Glutamatergic neuron (in vitro differentiated cells): Measurements from ENCODE around the gene ARHGAP6. TPM values are rescaled to one million over a fixed set of nuclear protein-coding genes. Genes with fewer than 3 reads are reported as not detected.

Source experiments
- DNase-seq: peaks from one replicate; pipeline ENCODE4 v3.0.0; 2022
- H3K27ac Mint-ChIP-seq: one replicate; pipeline ENCODE4 v1.8.0; 2020; ENCODE audit warnings: mild to moderate bottlenecking, mixed read lengths, inconsistent platforms; ENCODE audit not compliant: unreplicated experiment
- H3K27me3 Mint-ChIP-seq: one replicate; pipeline ENCODE4 v1.8.0; 2020; ENCODE audit warnings: mild to moderate bottlenecking, moderate library complexity, mixed read lengths, inconsistent platforms; ENCODE audit not compliant: unreplicated experiment
- H3K36me3 Mint-ChIP-seq: one replicate; pipeline ENCODE4 v1.8.0; 2020; ENCODE audit warnings: mild to moderate bottlenecking, mixed read lengths, inconsistent platforms; ENCODE audit not compliant: unreplicated experiment
- H3K4me1 Mint-ChIP-seq: one replicate; pipeline ENCODE4 v1.8.0; 2020; ENCODE audit warnings: mild to moderate bottlenecking, low read depth, mixed read lengths, inconsistent platforms; ENCODE audit not compliant: unreplicated experiment
- H3K4me3 Mint-ChIP-seq: one replicate; pipeline ENCODE4 v1.8.0; 2020; ENCODE audit warnings: mild to moderate bottlenecking, mixed read lengths, inconsistent platforms; ENCODE audit not compliant: unreplicated experiment
- H3K9me3 Mint-ChIP-seq: one replicate; pipeline ENCODE4 v1.8.0; 2020; ENCODE audit warnings: mild to moderate bottlenecking, moderate library complexity, mixed read lengths, inconsistent platforms; ENCODE audit not compliant: unreplicated experiment
- total RNA-seq: library from RNA; stranded (reverse); fragmentation: NEBNext Ultra II Directional; extraction: Animal tissue kit (Norgen Biotek cat#: 25700); gene quantifications from one replicate; pipeline ENCODE4 v1.2.1, GENCODE V29; 2021; ENCODE audit not compliant: unreplicated experiment
- TF ChIP-seq, protein P1 (sequence below): fragments of 200-600 bp; sonication (generic); IDR thresholded peaks from one replicate; pipeline ENCODE4 v1.5.0; 2021; ENCODE audit not compliant: partially characterized antibody, unreplicated experiment

ARHGAP6 gene
- total RNA-seq, 1 donor from 2014 or later = 3.6 TPM

DNA sequence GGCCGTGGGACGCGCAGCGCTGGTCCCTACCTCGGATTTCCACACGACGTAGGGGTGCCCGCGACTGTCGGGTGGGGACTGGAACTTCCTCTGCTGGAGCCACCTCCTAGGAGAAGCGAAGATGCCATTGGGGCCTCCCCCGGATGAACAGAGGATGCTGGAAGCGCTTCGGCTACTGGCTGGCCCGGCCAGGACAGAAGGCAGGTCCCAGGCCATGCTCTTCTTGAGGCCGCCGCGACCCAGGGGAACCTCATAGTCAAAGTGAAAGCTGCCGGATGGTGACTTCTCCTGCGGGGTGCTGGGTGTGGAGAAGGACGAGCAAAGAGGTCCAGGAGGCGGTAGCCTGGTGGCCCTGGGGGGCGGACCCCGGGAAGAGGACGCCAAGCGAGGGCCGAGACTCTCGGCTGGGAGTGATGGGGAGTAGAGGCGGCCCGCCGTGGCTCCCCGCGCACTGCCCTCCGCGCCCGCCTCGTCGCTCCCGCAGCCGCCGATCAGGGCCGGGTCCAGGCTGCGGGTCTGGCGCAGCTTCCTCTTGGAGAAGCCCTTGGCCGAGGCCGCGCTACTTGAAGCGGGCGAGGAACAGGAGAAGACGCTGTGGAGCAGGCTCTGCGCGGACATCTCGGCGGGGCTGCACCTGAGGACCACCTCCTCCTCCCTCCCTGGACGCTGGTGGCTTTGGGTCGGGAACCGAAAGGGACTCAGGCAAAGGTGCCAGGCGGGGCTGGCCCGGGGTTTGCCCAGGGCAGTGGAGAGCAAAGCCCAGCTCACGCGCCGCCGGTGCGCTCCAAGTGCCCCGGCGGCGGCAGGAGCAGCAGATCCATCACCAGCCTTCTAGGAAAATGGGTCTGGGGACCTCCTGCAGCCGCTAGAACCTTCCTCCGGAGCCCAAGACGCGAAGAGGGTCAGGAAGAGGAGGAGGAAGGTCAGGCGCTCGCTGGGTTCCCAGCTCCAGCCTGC, 1.2 kb downstream of the ARHGAP6 start:
- Mint-ChIP-seq H3K27me3 (peaks cover 8% of the 10 kb centered on the region), H3K4me3 (no peak overlapping the region), H3K4me1 (no peaks in the 10 kb centered on the region), H3K27ac (no peak overlapping the region), H3K9me3 (peaks cover 3% of the 10 kb centered on the region), H3K36me3 (no peaks in the 10 kb centered on the region)
- TF ChIP-seq, protein P1, sequence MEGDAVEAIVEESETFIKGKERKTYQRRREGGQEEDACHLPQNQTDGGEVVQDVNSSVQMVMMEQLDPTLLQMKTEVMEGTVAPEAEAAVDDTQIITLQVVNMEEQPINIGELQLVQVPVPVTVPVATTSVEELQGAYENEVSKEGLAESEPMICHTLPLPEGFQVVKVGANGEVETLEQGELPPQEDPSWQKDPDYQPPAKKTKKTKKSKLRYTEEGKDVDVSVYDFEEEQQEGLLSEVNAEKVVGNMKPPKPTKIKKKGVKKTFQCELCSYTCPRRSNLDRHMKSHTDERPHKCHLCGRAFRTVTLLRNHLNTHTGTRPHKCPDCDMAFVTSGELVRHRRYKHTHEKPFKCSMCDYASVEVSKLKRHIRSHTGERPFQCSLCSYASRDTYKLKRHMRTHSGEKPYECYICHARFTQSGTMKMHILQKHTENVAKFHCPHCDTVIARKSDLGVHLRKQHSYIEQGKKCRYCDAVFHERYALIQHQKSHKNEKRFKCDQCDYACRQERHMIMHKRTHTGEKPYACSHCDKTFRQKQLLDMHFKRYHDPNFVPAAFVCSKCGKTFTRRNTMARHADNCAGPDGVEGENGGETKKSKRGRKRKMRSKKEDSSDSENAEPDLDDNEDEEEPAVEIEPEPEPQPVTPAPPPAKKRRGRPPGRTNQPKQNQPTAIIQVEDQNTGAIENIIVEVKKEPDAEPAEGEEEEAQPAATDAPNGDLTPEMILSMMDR = no peak
- peak; percentile 33 for DNase-seq

DNA sequence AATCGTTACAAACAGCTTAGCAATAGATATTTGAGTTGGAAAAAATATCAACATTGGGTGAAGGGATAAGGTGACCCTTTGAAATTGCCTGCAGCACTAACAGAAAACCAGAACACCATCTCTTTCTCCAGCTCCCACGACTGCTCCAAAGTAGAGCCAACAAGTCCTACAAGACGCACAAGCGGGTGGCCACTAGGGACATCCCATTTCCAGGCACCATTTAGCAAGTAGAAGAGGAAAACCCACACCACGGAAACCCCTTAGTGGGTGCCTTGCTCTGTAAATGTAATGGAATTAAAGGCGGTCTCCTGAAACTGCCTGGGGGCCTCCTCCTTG, 1.9 kb downstream of the ARHGAP6 start:
- H3K27me3 Mint-ChIP-seq = peaks cover 8% of the 10 kb centered on the region
- no peak overlapping the region for H3K4me3 Mint-ChIP-seq
- TF ChIP-seq, protein P1 = no peak
- no peaks in the 10 kb centered on the region for H3K4me1 Mint-ChIP-seq
- H3K36me3 Mint-ChIP-seq = no peaks in the 10 kb centered on the region
- peaks cover 3% of the 10 kb centered on the region for H3K9me3 Mint-ChIP-seq
- DNase-seq = no peak
- no peak overlapping the region for H3K27ac Mint-ChIP-seq

DNA sequence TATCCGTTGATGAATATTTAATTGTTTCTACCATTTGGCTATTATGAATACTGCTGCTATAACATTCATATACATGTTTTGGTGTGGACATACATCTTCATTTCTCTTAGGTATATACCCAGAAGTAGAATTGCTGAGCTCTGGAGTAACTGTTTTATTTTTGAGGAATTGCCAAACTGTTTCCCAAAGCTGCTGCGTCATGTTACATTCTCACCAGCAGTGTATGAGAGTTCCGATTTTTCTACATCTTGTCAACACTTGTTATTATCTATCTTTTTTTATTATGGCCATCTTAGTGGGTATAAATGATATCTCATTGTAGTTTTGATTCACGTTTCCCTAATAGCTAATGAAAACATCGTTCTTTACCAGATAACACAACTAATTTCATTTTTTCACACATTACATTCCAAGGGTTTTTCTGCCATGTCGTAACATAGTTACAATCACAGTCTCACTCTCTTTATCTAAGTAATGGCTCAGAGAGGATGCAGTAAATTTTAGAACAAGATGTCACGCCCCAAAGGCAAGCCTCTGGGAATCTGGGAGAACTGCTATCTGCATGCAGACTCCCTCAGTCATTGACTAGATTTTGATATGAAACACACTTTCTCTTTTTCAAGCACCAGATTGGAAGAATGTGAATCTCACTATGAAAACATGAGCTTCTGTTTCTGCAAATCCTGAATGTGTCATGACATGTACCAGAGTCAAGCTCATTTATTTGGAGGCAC, 10.3 kb downstream of the ARHGAP6 start:
- no peak for DNase-seq
- no peak overlapping the region for H3K4me3 Mint-ChIP-seq
- H3K9me3 Mint-ChIP-seq = no peaks in the 10 kb centered on the region
- H3K27ac Mint-ChIP-seq = no peak overlapping the region
- peaks cover 8% of the 10 kb centered on the region for H3K27me3 Mint-ChIP-seq
- no peaks in the 10 kb centered on the region for H3K36me3 Mint-ChIP-seq
- TF ChIP-seq, protein P1 = no peak
- no peaks in the 10 kb centered on the region for H3K4me1 Mint-ChIP-seq

DNA sequence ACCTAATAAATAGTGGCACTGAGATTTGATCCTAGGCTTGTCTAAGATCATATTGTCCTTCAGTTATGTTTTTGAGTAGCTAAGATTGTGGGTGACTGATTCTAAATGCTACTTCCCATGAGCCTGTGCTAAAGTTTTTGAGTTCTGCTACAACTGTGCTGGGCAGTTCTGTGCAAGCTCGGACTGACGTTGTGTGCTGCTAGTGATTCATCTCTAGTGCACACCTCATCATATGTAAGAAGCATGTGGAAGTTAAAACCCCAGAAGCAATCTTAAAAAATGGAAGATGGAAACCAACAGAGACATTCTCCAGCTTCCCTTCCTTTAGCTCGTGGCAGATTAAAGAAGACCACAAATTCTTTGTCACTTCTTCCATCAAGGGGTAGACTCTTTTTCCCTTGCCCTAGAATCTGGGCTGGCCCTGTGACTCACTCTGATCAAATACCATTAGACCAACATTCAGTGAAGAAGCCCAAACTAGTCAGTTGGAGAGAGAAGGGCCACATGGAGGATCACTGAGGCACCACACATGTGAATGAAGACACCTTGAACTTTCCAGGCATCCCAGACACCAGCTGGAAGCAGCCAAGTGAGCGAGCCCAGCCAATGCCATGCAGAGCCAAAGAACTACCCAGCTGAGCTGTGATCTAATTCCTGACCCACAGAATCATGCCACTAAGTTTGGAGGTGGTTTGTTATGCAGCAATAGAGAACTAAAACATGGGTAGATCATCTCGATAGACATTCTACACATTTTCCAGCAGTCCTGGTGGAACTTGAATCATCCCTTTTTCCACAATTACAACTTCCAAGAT, 16.8 kb downstream of the ARHGAP6 start:
- Mint-ChIP-seq H3K27ac (no peak overlapping the region), H3K36me3 (no peaks in the 10 kb centered on the region), H3K27me3 (peaks cover 2% of the 10 kb centered on the region), H3K9me3 (no peaks in the 10 kb centered on the region), H3K4me1 (no peaks in the 10 kb centered on the region), H3K4me3 (no peak overlapping the region)
- DNase-seq = no peak
- TF ChIP-seq, protein P1 = no peak
